22Rv1 (cell line): ENCODE measurements around the gene CNTNAP2.

Experiments used
- H3K27ac ChIP-seq: fragments of 450-650 bp; 2 replicates; pipeline ENCODE4 v1.5.1; 2017
- CTCF ChIP-seq: fragments of 450-650 bp; IDR thresholded peaks from 2 replicates; pipeline ENCODE4 v1.5.1; 2017; ENCODE audit warnings: mild to moderate bottlenecking
- ZFX ChIP-seq: fragments of 450-650 bp; IDR thresholded peaks from 2 replicates; pipeline ENCODE4 v1.6.1; 2017; ENCODE audit warnings: antibody characterized with exemption, borderline replicate concordance

The CNTNAP2 gene

GRCh38 chr7:146755585-146755984 is 639.0 kb downstream of the CNTNAP2 start:
- TF ChIP-seq CTCF (no peak), ZFX (no peak)
- no peak overlapping the region for H3K27ac ChIP-seq

- TF ChIP-seq CTCF (no peak), ZFX (no peak)
- no peak overlapping the region for H3K27ac ChIP-seq
Measured at GRCh38 chr7:146764458-146764857, 647.9 kb downstream of the CNTNAP2 start.

GRCh38 chr7:146768957-146769356 is 652.4 kb downstream of the CNTNAP2 start:
- no peak for TF ChIP-seq ZFX
- TF ChIP-seq CTCF: no peak
- no peak overlapping the region for H3K27ac ChIP-seq

- TF ChIP-seq ZFX: no peak
- TF ChIP-seq CTCF: peak; percentile 50
- no peak overlapping the region for H3K27ac ChIP-seq
Measured at GRCh38 chr7:146772601-146773000, 656.0 kb downstream of the CNTNAP2 start.

- TF ChIP-seq CTCF (no peak), ZFX (no peak)
- no peak overlapping the region for H3K27ac ChIP-seq
Measured at GRCh38 chr7:146773506-146773905, 656.9 kb downstream of the CNTNAP2 start.

GRCh38 chr7:146781352-146782116 is 664.9 kb downstream of the CNTNAP2 start:
- H3K27ac ChIP-seq: no peak overlapping the region
- no peak for TF ChIP-seq ZFX
- TF ChIP-seq CTCF: no peak; the same call in 1 of the 2 replicates

GRCh38 chr7:146787266-146787665 is 670.7 kb downstream of the CNTNAP2 start:
- H3K27ac ChIP-seq: no peak overlapping the region
- no peak for TF ChIP-seq CTCF
- no peak for TF ChIP-seq ZFX
